ENCODE data around the gene IZUMO4. TPM values are rescaled to one million over a fixed set of nuclear protein-coding genes. Genes with fewer than 3 reads are reported as not detected.
A peak's percentile ranks its signal among the peaks of the same experiment; 100 is the strongest.

Gene IZUMO4
- total and polyA plus RNA-seq, 10 of the 15 experiments (the other 5 are each of a cell fraction or from before 2014, with no cell fraction given): 0.53 to 27.1 (median 7.5) TPM

GRCh38 chr19:2079865-2080301, 16.8 kb upstream of the IZUMO4 start:
- no peak for ATAC-seq
- Histone ChIP-seq H3K9ac (ENCODE audit: control insufficient read depth, insufficient read depth, low read length) (0 out of 2 replicates have a peak overlapping the region, but pooled peaks have one; percentile 9), H3K4me1 (ENCODE audit: control insufficient read depth, insufficient read depth, low read length) (peaks cover 31% of the 10 kb centered on the region), H3K27ac (ENCODE audit: control insufficient read depth, insufficient read depth) (no peak overlapping the region; the same call in 1 of the 2 replicates), H2AFZ (ENCODE audit: control insufficient read depth, low read depth, low read length) (no peak overlapping the region), H4K20me1 (ENCODE audit: control insufficient read depth, insufficient read depth) (peaks cover 36% of the 10 kb centered on the region), H3K27me3 (replicated peaks in 1 of 2; ENCODE audit: control insufficient read depth in 2 of 2, insufficient read depth in 2 of 2, low read length in 1 of 2) (no peaks in the 10 kb centered on the region), H3K4me2 (ENCODE audit: control insufficient read depth, insufficient read depth) (peak overlapping the region; percentile 84), H3K9me3 (replicated peaks; ENCODE audit: control insufficient read depth, insufficient read depth, low read length) (no peaks in the 10 kb centered on the region; the same call in 2 of the 3 replicates), H3K36me3 (ENCODE audit: control insufficient read depth in 2 of 2, insufficient read depth in 2 of 2, low read length in 1 of 2) (peaks cover 45 to 49% of the 10 kb centered on the region in 2 experiments), H3K4me3 (peak overlapping the region; percentile 95), H3K79me2 (ENCODE audit: control insufficient read depth, insufficient read depth, low read length) (peaks cover 93% of the 10 kb centered on the region)
- ChIA-PET SMC1A (ENCODE audit: uncharacterized antibody, unreplicated experiment) (no interaction called here), POLR2A (interaction anchor here (1.6 kb wide), 1 partner anchor 13 kb away, joined by 9 read pairs; no protein-coding TSS in a partner anchor), CTCF (no interaction called here), RAD21 (ENCODE audit: unreplicated experiment) (no interaction called here)
- FAIRE-seq: no peak
- in situ Hi-C loops (cut with MboI) (loop anchor here (5.0 to 10.0 kb wide), 2 partner anchors 63 to 815 kb away; partner anchors contain the start of genes BTBD2 and CIRBP), intact Hi-C loops (cut with micrococcal nuclease; ENCODE audit: unreplicated experiment) (no loop called here)
- DNase-seq (ENCODE audit: low read depth, low spot score): no peak
- WGBS (ENCODE audit: insufficient coverage, insufficient replicate concordance, low lambda C conversion rate, missing lambda C conversion rate): 10% methylated on average over 22 of the region's 23 CpGs
- BruUV-seq (replicated peaks): no TSS peak
- peak; percentile 39; the same call in 1 of the 2 replicates for TF ChIP-seq BACH1 (IDR thresholded peaks at IDR 0.05; ENCODE audit: borderline replicate concordance)
- TF ChIP-seq, protein P1, sequence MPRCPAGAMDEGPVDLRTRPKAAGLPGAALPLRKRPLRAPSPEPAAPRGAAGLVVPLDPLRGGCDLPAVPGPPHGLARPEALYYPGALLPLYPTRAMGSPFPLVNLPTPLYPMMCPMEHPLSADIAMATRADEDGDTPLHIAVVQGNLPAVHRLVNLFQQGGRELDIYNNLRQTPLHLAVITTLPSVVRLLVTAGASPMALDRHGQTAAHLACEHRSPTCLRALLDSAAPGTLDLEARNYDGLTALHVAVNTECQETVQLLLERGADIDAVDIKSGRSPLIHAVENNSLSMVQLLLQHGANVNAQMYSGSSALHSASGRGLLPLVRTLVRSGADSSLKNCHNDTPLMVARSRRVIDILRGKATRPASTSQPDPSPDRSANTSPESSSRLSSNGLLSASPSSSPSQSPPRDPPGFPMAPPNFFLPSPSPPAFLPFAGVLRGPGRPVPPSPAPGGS (IDR thresholded peaks at IDR 0.05; ENCODE audit: borderline replicate concordance, insufficient read depth, low read depth, low read length, poor library complexity, severe bottlenecking): no peak
- no peak for TF ChIP-seq KDM1A (IDR thresholded peaks at IDR 0.05; ENCODE audit: borderline replicate concordance)
- no peak for TF ChIP-seq ATF7 (IDR thresholded peaks at IDR 0.05; ENCODE audit: low read depth)
- no peak for TF ChIP-seq NR2F1 (conservative IDR thresholded peaks at IDR 0.05)
- TF ChIP-seq, protein P2, sequence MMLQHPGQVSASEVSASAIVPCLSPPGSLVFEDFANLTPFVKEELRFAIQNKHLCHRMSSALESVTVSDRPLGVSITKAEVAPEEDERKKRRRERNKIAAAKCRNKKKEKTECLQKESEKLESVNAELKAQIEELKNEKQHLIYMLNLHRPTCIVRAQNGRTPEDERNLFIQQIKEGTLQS (IDR thresholded peaks at IDR 0.05; ENCODE audit: borderline replicate concordance, extremely low read depth, low read depth, low read length): no peak
- no peak for TF ChIP-seq NBN (IDR thresholded peaks at IDR 0.05)
- no peak for TF ChIP-seq NFYA (IDR thresholded peaks at IDR 0.05; ENCODE audit: borderline replicate concordance, low read depth, low read length)
- TF ChIP-seq RELA (IDR thresholded peaks at IDR 0.05; ENCODE audit: borderline replicate concordance, partially characterized antibody): no peak
- no peak for TF ChIP-seq ZNF274 (IDR thresholded peaks at IDR 0.05; ENCODE audit: insufficient read depth, insufficient read length)
- no peak for TF ChIP-seq CTCF (IDR thresholded peaks at IDR 0.05 in 2 of 3, conservative IDR thresholded peaks at IDR 0.05 in 1 of 3; ENCODE audit: control insufficient read depth in 2 of 3, extremely low read depth in 1 of 3, insufficient read depth in 1 of 3, low read depth in 3 of 3, low read length in 3 of 3)
- TF ChIP-seq, protein P3, sequence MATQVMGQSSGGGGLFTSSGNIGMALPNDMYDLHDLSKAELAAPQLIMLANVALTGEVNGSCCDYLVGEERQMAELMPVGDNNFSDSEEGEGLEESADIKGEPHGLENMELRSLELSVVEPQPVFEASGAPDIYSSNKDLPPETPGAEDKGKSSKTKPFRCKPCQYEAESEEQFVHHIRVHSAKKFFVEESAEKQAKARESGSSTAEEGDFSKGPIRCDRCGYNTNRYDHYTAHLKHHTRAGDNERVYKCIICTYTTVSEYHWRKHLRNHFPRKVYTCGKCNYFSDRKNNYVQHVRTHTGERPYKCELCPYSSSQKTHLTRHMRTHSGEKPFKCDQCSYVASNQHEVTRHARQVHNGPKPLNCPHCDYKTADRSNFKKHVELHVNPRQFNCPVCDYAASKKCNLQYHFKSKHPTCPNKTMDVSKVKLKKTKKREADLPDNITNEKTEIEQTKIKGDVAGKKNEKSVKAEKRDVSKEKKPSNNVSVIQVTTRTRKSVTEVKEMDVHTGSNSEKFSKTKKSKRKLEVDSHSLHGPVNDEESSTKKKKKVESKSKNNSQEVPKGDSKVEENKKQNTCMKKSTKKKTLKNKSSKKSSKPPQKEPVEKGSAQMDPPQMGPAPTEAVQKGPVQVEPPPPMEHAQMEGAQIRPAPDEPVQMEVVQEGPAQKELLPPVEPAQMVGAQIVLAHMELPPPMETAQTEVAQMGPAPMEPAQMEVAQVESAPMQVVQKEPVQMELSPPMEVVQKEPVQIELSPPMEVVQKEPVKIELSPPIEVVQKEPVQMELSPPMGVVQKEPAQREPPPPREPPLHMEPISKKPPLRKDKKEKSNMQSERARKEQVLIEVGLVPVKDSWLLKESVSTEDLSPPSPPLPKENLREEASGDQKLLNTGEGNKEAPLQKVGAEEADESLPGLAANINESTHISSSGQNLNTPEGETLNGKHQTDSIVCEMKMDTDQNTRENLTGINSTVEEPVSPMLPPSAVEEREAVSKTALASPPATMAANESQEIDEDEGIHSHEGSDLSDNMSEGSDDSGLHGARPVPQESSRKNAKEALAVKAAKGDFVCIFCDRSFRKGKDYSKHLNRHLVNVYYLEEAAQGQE (IDR thresholded peaks at IDR 0.05; ENCODE audit: low read depth, low read length): no peak
- no peak for TF ChIP-seq STAT1 (conservative IDR thresholded peaks at IDR 0.05)
- TF ChIP-seq YY1 (IDR thresholded peaks at IDR 0.05; ENCODE audit: low read depth, low read length): no peak
- no peak for TF ChIP-seq FOXM1 (IDR thresholded peaks at IDR 0.05; ENCODE audit: low read depth, low read length)
- TF ChIP-seq CBFB (IDR thresholded peaks at IDR 0.05; ENCODE audit: low read depth): no peak

Data from GM12878 (cell line).